ENCODE data around the gene METTL8. TPM values are rescaled to one million over a fixed set of nuclear protein-coding genes. Genes with fewer than 3 reads are reported as not detected.

The METTL8 gene, protein sequence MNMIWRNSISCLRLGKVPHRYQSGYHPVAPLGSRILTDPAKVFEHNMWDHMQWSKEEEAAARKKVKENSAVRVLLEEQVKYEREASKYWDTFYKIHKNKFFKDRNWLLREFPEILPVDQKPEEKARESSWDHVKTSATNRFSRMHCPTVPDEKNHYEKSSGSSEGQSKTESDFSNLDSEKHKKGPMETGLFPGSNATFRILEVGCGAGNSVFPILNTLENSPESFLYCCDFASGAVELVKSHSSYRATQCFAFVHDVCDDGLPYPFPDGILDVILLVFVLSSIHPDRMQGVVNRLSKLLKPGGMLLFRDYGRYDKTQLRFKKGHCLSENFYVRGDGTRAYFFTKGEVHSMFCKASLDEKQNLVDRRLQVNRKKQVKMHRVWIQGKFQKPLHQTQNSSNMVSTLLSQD
- total RNA-seq (2022; extraction: Qiagen RNA extraction), result 24.9 to 34.4 TPM (median 26.0 TPM) in 5 replicates

DNA sequence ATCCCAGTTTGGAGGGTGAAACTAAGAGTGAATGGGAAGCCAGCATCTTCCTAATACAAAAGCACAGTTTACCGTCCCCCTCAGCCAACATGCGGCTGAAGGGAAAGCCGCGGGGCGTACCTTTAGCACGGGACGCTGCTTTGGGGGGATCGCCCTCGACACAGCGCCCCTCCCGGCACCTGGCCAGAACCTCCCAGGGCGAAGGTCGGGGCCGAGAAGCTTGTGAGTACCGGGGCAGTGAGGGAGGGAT lies at the start of gene METTL8:
TSS of gene METTL8 (minus strand) at position 228 of the 250 bp plus-strand sequence. CDS start 41,805 bp downstream, outside the sequence.

DNA sequence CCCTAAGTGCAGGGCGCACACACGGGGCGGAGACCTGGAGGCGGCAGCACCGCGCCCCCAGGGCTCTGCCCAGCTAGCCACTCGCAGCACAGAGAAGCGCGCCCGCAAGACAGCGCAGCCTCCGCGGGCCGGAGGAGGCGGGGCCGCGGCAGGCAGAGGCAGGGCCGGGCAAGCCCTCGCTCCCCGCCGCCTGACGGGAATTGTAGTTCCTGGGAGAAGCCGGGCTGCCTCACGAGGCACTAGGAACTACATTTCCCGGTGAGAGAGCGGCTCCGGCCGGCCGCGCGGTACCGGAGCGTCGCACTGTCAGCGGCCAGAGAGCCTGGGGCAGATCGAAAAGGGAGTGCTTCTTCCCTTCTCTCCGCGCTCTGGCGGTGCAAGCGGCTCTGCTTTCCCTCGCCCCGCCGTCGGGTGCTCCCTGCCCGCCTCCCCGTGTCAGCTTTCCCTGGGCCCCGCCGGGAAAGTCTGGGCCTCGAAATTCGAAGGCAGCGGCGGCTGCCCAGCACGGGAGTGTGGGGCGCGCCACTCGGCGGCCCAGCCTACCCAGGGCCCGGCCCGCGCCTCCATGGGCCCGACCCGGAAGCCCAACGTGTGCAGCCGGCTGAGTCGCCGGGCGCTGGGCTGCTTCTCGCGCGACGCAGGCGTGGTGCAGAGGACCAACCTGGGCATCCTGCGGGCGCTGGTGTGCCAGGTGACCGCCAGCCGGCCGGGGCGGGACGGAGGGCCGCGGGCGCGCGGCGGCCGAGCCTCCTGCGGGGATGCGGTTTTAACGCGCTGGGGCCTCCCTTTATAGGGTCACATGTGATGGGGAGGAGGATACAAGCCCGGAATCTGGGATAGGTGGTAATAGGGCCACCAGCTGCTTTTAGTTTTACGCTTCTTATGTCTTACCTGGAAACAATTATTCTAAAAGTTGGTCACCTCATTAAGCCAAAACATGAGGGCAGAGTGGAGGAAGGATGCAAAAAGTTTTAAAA lies 511 bp upstream of the METTL8 start, which contains the start of gene DCAF17:
TSS of gene DCAF17 (plus strand) at position 214 of the 977 bp plus-strand sequence. CDS start at position 566, 352 bp downstream.

Other genes with a start within 250 kb of the METTL8 start
- gene DCAF17, start 236 bp upstream of the METTL8 start, total RNA-seq (2022; extraction: Qiagen RNA extraction), result 7.6 to 13.3 TPM (median 9.9 TPM) in 5 replicates
- 23.7 to 35.9 TPM (median 30.9 TPM) in 5 replicates for gene CYBRD1, start 88.5 kb upstream of the METTL8 start, total RNA-seq (2022; extraction: Qiagen RNA extraction)

Measured in A549 treated with Hydrocortisone at 1 μM for 4 hours (cell line).